Amniotic stem cell (primary cell): ENCODE data around the gene SMYD3.

ENCODE experiments used
- DNase-seq: peaks from one replicate; lab custom pipeline; 2025; lab: John Stamatoyannopoulos, UW

The SMYD3 gene

GRCh38 chr1:246068619-246069509 is 438.2 kb downstream of the SMYD3 start:
- no peak for DNase-seq

GRCh38 chr1:246068217-246068512 is 438.9 kb downstream of the SMYD3 start:
- DNase-seq: no peak

GRCh38 chr1:246067432-246068216 is 439.5 kb downstream of the SMYD3 start:
- no peak for DNase-seq

- no peak for DNase-seq
These were observed 440.5 kb downstream of the SMYD3 start for GRCh38 chr1:246066573-246066972.

GRCh38 chr1:246065592-246065991 is 441.5 kb downstream of the SMYD3 start:
- no peak for DNase-seq

GRCh38 chr1:246064891-246065290 is 442.2 kb downstream of the SMYD3 start:
- DNase-seq: no peak

GRCh38 chr1:246063013-246063616 is 444.0 kb downstream of the SMYD3 start:
- no peak for DNase-seq

- DNase-seq: no peak
These were observed 448.6 kb downstream of the SMYD3 start for GRCh38 chr1:246058466-246058865.

- no peak for DNase-seq
These were observed 454.5 kb downstream of the SMYD3 start for GRCh38 chr1:246052603-246053002.

- DNase-seq: no peak
These were observed 455.1 kb downstream of the SMYD3 start for GRCh38 chr1:246051909-246052518.

GRCh38 chr1:246048693-246049092 is 458.4 kb downstream of the SMYD3 start:
- no peak for DNase-seq

- no peak for DNase-seq
These were observed 463.5 kb downstream of the SMYD3 start for GRCh38 chr1:246043556-246043955.

- no peak for DNase-seq
These were observed 465.7 kb downstream of the SMYD3 start for GRCh38 chr1:246041360-246041759.

- DNase-seq: no peak
These were observed 466.7 kb downstream of the SMYD3 start for GRCh38 chr1:246040200-246040890.

- DNase-seq: no peak
These were observed 467.5 kb downstream of the SMYD3 start for GRCh38 chr1:246039584-246039983.

- no peak for DNase-seq
These were observed 469.2 kb downstream of the SMYD3 start for GRCh38 chr1:246037832-246038231.

- no peak for DNase-seq
These were observed 470.9 kb downstream of the SMYD3 start for GRCh38 chr1:246036175-246036574.

- no peak for DNase-seq
These were observed 472.0 kb downstream of the SMYD3 start for GRCh38 chr1:246035060-246035541.

GRCh38 chr1:246034630-246035029 is 472.4 kb downstream of the SMYD3 start:
- no peak for DNase-seq

- DNase-seq: no peak
These were observed 474.1 kb downstream of the SMYD3 start for GRCh38 chr1:246032984-246033383.

- DNase-seq: no peak
These were observed 475.0 kb downstream of the SMYD3 start for GRCh38 chr1:246032031-246032551.
